Transverse colon (tissue), 4 donors: ENCODE results near the gene PTPRC. TPM values are rescaled to one million over a fixed set of nuclear protein-coding genes. Genes with fewer than 3 reads are reported as not detected.

ENCODE experiments used
- DNase-seq: peaks from one replicate; pipeline ENCODE4 v3.0.0-alpha.2; 2019
- H3K27ac ChIP-seq, 4 donors: fragments of 200-600 bp; sonication (generic); 2 replicates each; pipeline ENCODE4 v1.5.1; 2016 to 2018; ENCODE audit warnings: inconsistent platforms in 4 of 4
- H3K27me3 ChIP-seq: fragments of 200-600 bp; sonication (generic); 2 replicates; pipeline ENCODE4 v1.5.1; 2017; ENCODE audit warnings: inconsistent platforms
- H3K36me3 ChIP-seq, 4 donors: fragments of 200-600 bp; sonication (generic); 2 replicates each; pipeline ENCODE4 v1.5.1; 2017 to 2019; ENCODE audit warnings: inconsistent platforms in 4 of 4
- H3K4me1 ChIP-seq, 4 donors: fragments of 200-600 bp; sonication (generic); 2 replicates each; pipeline ENCODE4 v1.5.1; 2017 to 2020; ENCODE audit warnings: inconsistent platforms in 4 of 4
- H3K4me3 ChIP-seq, 4 donors: fragments of 200-600 bp; sonication (generic); 1 replicate in 1 of 4; 2 replicates in 3 of 4; pipeline versions ENCODE4 v1.5.1 to v1.6.1; 2017 to 2019; ENCODE audit warnings: inconsistent platforms in 4 of 4
- H3K9me3 ChIP-seq, 2 donors: fragments of 200-600 bp; sonication (generic); 2 replicates each; pipeline ENCODE4 v1.5.1; 2017 to 2019; ENCODE audit warnings: inconsistent platforms in 2 of 2
- CTCF ChIP-seq, 5 experiments: fragments of 200-600 bp in 3 of 5; fragments of 450-650 bp in 2 of 5; sonication (generic) in 3 of 5; IDR thresholded peaks; 1 replicate in 2 of 5; 2 replicates in 3 of 5; pipeline ENCODE4 v1.5.1; 2016 to 2017; ENCODE audit warnings: antibody characterized with exemption in 5 of 5, inconsistent platforms in 3 of 5, mild to moderate bottlenecking in 2 of 5, moderate library complexity in 1 of 5
- EP300 ChIP-seq: sonication (generic); formaldehyde crosslinking; IDR thresholded peaks from one replicate; pipeline ENCODE4 v1.6.1; 2017; ENCODE audit warnings: antibody characterized with exemption, low read depth
- POLR2A ChIP-seq: fragments of 450-650 bp; IDR thresholded peaks from one replicate; pipeline ENCODE4 v1.6.1; 2016; ENCODE audit warnings: antibody characterized with exemption, mild to moderate bottlenecking, moderate library complexity
- POLR2AphosphoS5 ChIP-seq, 3 donors: sonication (generic); formaldehyde crosslinking; IDR thresholded peaks; one replicate each; pipeline ENCODE4 v1.6.1; 2016; ENCODE audit warnings: antibody characterized with exemption in 3 of 3
- WGBS, 2 donors: methylation state at CpG; one replicate each; pipeline ENCODE4 v1.1.5; 2018; ENCODE audit warnings: low coverage in 1 of 2; 5-methylcytosine and 5-hydroxymethylcytosine counted together
- in situ Hi-C, 4 donors: fragments of 200-750 bp; cut with MboI; loops; one replicate each; pipeline versions ENCODE4 v1.15.0 to v1.15.1; 2017; ENCODE audit warnings: low sequenced_read_pairs in 3 of 4, low pct_ligation_motif_present in 1 of 4, low pct_unique_long_range_greater_than_20kb in 1 of 4
- intact Hi-C: fragments of 100-400 bp; cut with DNase I; formaldehyde crosslinking; loops from one replicate; pipeline ENCODE4 v1.15.1; 2023; ENCODE audit warnings: low total_unique reads
- total RNA-seq, 4 donors: library from RNA; depleted of rRNA; stranded (reverse); fragments of >200 nt; gene quantifications; one replicate each; pipeline ENCODE4 v1.1.0, GENCODE V29; 2016

PTPRC gene
- total RNA-seq, 4 donors from 2014 or later, result 6.4 to 50.7 (median 25.6) TPM

- Histone ChIP-seq H3K27me3 (no peaks in the 10 kb centered on the region), H3K9me3 (no peaks in the 10 kb centered on the region), H3K36me3 (no peaks in the 10 kb centered on the region), H3K27ac (no peak overlapping the region), H3K4me3 (no peak overlapping the region), H3K4me1 (no peaks in the 10 kb centered on the region)
- no peak for TF ChIP-seq POLR2AphosphoS5 (IDR thresholded peaks at IDR 0.05)
- no peak for TF ChIP-seq POLR2A
- no peak for TF ChIP-seq EP300
- no peak for TF ChIP-seq CTCF (IDR thresholded peaks at IDR 0.05)
- intact Hi-C loops (no loop called here), in situ Hi-C loops (no loop called here)
- WGBS, 2 donors, result 55 to 58% methylated on average over 1 of the region's 1 CpG
- no peak for DNase-seq
Observed at GRCh38 chr1:198610362-198610761, 28.5 kb upstream of the PTPRC start.

DNA sequence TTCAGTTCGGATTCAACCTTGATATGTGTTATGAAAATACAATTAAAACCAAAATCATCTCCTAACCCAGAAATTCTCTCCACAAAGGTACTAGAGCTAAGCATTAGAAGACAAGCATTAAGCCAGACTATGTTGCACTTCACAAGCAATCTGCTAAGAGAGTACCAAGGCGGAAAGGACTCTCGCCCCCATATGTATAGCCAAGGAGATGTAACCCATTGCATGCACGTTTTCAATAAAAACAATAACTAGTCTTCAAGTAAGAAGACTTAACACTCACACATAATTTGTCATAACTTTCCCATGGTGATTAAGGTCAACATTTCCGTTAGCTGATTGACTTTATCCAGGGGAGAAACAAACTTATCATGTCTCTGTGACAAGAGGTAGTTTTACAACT lies 27.6 kb upstream of the PTPRC start:
- WGBS, 2 donors, result 81 to 82% methylated on average over 5 of the region's 5 CpGs
- TF ChIP-seq POLR2A, result no peak
- TF ChIP-seq EP300, result no peak
- no peak for TF ChIP-seq POLR2AphosphoS5 (IDR thresholded peaks at IDR 0.05)
- no peak for TF ChIP-seq CTCF (IDR thresholded peaks at IDR 0.05)
- DNase-seq, result no peak
- Histone ChIP-seq H3K4me1 (no peaks in the 10 kb centered on the region), H3K4me3 (no peak overlapping the region), H3K9me3 (no peaks in the 10 kb centered on the region), H3K27ac (no peak overlapping the region), H3K27me3 (no peaks in the 10 kb centered on the region), H3K36me3 (no peaks in the 10 kb centered on the region)
- intact Hi-C loops (no loop called here), in situ Hi-C loops (no loop called here)

DNA sequence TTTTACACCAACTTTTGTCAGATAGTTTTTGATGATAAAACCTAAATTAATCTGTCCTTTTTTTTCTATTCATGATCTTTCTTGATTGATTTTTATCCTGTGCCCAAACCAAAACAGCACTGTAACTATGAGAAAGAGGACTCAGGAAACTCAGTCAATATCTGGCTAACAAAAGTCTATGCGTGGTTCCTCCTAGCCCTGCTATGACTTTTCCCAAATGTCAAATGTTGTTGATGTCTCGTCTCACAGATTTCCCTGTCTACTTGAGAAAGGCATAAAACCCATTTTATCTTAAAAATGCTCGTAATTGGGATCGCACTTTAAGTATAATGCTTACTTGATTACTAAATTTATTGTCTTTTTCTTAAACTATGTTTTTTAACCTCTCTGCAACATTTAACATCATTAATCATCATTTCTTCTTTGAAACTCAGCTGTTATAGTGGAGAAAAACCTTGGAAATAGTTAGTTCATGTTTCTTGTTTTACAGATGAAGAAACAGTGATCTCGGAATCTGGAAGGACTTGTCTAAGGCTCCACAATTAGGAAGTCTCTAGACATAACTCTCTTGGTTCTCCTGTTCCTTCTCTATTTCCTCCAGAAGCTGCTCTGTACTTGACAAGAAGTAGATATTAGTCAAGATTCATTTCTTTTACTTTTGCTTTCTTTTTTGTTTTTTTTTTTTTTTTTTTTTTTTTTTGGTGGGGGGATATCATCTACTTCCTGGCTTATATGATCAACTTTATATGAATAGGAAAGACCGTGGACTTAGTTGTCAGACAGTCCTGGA lies 26.2 kb upstream of the PTPRC start:
- intact Hi-C loops, result no loop called here
- 73 to 79% methylated on average over 6 of the region's 6 CpGs for WGBS, 2 donors
- Histone ChIP-seq H3K27ac (peak overlapping the region in 3 of 4 donors; percentile 1 to 62 (median 34)), H3K9me3 (no peaks in the 10 kb centered on the region), H3K36me3 (no peaks in the 10 kb centered on the region), H3K27me3 (no peaks in the 10 kb centered on the region), H3K4me3 (no peak overlapping the region), H3K4me1 (no peaks in the 10 kb centered on the region)
- in situ Hi-C loops, result no loop called here
- TF ChIP-seq EP300 (no peak), POLR2A (no peak), POLR2AphosphoS5 (IDR thresholded peaks at IDR 0.05) (no peak), CTCF (IDR thresholded peaks at IDR 0.05) (no peak)
- no peak for DNase-seq

GRCh38 chr1:198617406-198617805 lies 21.4 kb upstream of the PTPRC start:
- TF ChIP-seq EP300 (no peak), POLR2A (no peak)
- Histone ChIP-seq H3K4me3 (no peak overlapping the region), H3K36me3 (no peaks in the 10 kb centered on the region), H3K27me3 (no peaks in the 10 kb centered on the region), H3K27ac (no peak overlapping the region), H3K4me1 (no peaks in the 10 kb centered on the region), H3K9me3 (no peaks in the 10 kb centered on the region)
- in situ Hi-C loops (no loop called here), intact Hi-C loops (no loop called here)
- no peak for DNase-seq
